ENCODE measurements around the gene STMND1. TPM values are rescaled to one million over a fixed set of nuclear protein-coding genes. Genes with fewer than 3 reads are reported as not detected.

STMND1 gene
- total and polyA plus RNA-seq, 8 donors: not detected

DNA sequence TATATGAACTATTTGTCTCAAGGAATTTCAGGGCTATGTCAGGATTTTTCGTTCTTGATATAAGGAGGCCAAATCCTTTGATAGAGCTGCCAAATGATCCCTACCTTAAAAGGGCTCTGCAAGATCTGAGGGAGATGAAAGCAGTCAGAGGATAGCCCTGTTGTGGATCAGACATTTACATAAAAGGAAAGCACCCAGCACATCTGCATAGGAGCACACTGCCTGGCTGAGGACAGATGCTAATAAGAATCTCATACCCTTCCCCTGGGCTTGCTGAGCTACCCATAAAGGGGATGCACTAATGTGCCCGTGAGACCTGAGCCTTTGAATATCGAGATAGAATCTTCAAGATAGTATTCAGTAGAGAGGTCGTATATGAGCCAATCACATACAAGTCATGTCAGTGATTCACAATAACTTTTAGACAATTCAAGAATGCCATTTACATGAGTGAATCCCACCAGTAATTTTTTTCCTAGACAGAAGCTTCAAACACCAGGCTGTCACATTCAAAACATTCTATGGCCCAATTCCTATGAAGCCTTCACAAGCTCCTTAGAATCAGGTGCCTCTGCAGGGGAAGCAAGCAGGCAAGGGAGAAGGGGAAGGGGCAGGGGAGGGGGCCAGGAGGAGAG is 71.1 kb downstream of the STMND1 start:
- TF ChIP-seq CTCF (IDR thresholded peaks at IDR 0.05) (no peak), POLR2A (IDR thresholded peaks at IDR 0.05) (no peak), EP300 (IDR thresholded peaks at IDR 0.05) (no peak), POLR2AphosphoS5 (IDR thresholded peaks at IDR 0.05) (no peak)
- H3K36me3 ChIP-seq: no peaks in the 10 kb centered on the region
- no peak for DNase-seq
- H3K9me3 ChIP-seq: no peaks in the 10 kb centered on the region
- intact Hi-C loops (cut with DNase I; ENCODE audit: low total_unique reads): no loop called here
- no peak overlapping the region for H3K27ac ChIP-seq
- H3K4me1 ChIP-seq: no peaks in the 10 kb centered on the region
- H3K4me3 ChIP-seq: no peak overlapping the region
- H3K27me3 ChIP-seq: no peaks in the 10 kb centered on the region
- 58 to 70% (median 63%) methylated on average over 4 of the region's 4 CpGs for WGBS, 5 donors

DNA sequence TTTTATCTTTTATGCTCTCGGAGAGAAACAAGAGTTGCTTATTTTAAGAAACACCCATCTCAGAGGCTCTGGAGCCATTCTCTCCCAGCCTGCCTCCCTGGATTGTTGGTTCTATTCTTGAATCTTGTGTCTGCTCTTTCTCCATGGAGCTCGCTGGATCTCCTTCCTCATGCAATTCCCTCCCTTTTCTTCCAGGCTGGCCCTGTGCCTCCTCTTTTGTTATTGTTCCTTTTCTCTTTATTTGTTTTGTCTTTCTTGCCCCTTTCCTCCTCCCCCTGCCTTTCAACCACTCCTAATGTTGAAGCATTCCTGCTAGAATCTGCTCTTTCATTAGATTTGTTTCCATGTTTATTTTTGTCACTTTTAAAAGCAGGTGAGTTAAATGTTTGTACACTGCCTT is 76.5 kb downstream of the STMND1 start:
- H3K36me3 ChIP-seq: no peaks in the 10 kb centered on the region
- DNase-seq: no peak
- WGBS, 5 donors: 39 to 53% (median 42%) methylated on average over 2 of the region's 2 CpGs
- no peaks in the 10 kb centered on the region for H3K4me1 ChIP-seq
- intact Hi-C loops (cut with DNase I; ENCODE audit: low total_unique reads): no loop called here
- H3K9me3 ChIP-seq: peaks cover 0 to 7% (median 0%) of the 10 kb centered on the region in 4 donors
- H3K27ac ChIP-seq: no peak overlapping the region
- TF ChIP-seq CTCF (IDR thresholded peaks at IDR 0.05) (no peak), POLR2A (IDR thresholded peaks at IDR 0.05) (no peak)
- no peak overlapping the region for H3K4me3 ChIP-seq
- no peaks in the 10 kb centered on the region for H3K27me3 ChIP-seq

- no peak for DNase-seq
- H3K9me3 ChIP-seq: peaks cover 0 to 7% (median 0%) of the 10 kb centered on the region in 4 donors
- no peaks in the 10 kb centered on the region for H3K36me3 ChIP-seq
- TF ChIP-seq EP300 (IDR thresholded peaks at IDR 0.05) (no peak), POLR2A (IDR thresholded peaks at IDR 0.05) (no peak), CTCF (IDR thresholded peaks at IDR 0.05) (no peak)
- no peak overlapping the region for H3K4me3 ChIP-seq
- H3K27ac ChIP-seq: no peak overlapping the region
- no peaks in the 10 kb centered on the region for H3K27me3 ChIP-seq
- WGBS, 5 donors: 59 to 86% (median 69%) methylated on average over 1 of the region's 1 CpG
- H3K4me1 ChIP-seq: no peaks in the 10 kb centered on the region
- intact Hi-C loops (cut with DNase I; ENCODE audit: low total_unique reads): no loop called here
These were observed 77.1 kb downstream of the STMND1 start for GRCh38 chr6:17178754-17179529.

- 84 to 95% (median 93%) methylated on average over 5 of the region's 5 CpGs for WGBS, 5 donors
- H3K27me3 ChIP-seq: no peaks in the 10 kb centered on the region
- no peaks in the 10 kb centered on the region for H3K36me3 ChIP-seq
- intact Hi-C loops (cut with DNase I; ENCODE audit: low total_unique reads): no loop called here
- TF ChIP-seq EP300 (IDR thresholded peaks at IDR 0.05): no peak
- TF ChIP-seq POLR2A (IDR thresholded peaks at IDR 0.05): no peak
- no peak for TF ChIP-seq CTCF (IDR thresholded peaks at IDR 0.05)
- TF ChIP-seq POLR2AphosphoS5 (IDR thresholded peaks at IDR 0.05): no peak
- no peak for DNase-seq
- H3K4me1 ChIP-seq: no peaks in the 10 kb centered on the region
- no peak overlapping the region for H3K27ac ChIP-seq
- no peak overlapping the region for H3K4me3 ChIP-seq
- H3K9me3 ChIP-seq: peaks cover 0 to 7% (median 0%) of the 10 kb centered on the region in 4 donors
These were observed 77.8 kb downstream of the STMND1 start for GRCh38 chr6:17179530-17180073.

Other genes with a start within 250 kb of the STMND1 start
- 1 to 10 TPM in 3 of 5 donors, under 1 TPM in 1, not detected in 1; 0.58 to 2.6 (median 1.8) TPM for gene RBM24, start 179.3 kb downstream of the STMND1 start, total RNA-seq
- gene RBM24, start 179.3 kb downstream of the STMND1 start, polyA plus RNA-seq: 1 to 10 TPM in 1 of 3 donors, under 1 TPM in 2; 0.25 to 1.6 (median 0.92) TPM